Measurements from ENCODE around the gene HSD17B1.

DNA sequence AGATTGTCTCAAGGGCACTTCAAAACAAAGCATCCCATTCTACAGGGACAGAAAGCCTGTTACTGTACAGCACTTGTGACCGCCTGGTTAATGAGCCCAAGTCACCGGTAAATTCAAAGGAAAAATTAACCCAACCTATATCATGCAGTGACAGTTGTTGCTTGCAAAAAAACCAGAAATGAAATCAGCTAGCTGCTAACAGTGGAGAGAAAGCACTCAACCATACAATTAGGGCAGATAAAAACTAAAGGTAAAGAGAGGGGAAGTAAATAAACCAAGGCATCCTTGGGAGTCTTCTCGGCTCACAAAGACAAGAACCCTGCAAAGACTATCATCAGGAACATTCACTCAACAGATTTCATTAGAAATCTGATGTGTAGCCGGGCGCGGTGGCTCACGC lies 50.6 kb downstream of the HSD17B1 start:
- TF ChIP-seq CTCF (IDR thresholded peaks at IDR 0.05; ENCODE audit: insufficient read depth, low read length, poor library complexity, severe bottlenecking) (no peak), EZH2phosphoT487 (conservative IDR thresholded peaks at IDR 0.05; ENCODE audit: low read length) (no peak)
